Right hindlimb (tissue), 1 donor: ENCODE data around the gene FOXN3.
"Not testable (repeated sequence)": the region's sequence is repeated elsewhere in the genome, so short reads cannot be mapped to it uniquely, and the experiment has no call there.

Experiments used
- DNase-seq: peaks from one replicate; pipeline ENCODE4 v3.0.0-alpha.2; 2018

The FOXN3 gene

GRCh38 chr14:89158104-89158503 is 258.9 kb downstream of the FOXN3 start:
- DNase-seq: not testable (repeated sequence)

- no peak for DNase-seq
These were observed 261.5 kb downstream of the FOXN3 start for GRCh38 chr14:89155491-89155890.

GRCh38 chr14:89151693-89152092 is 265.3 kb downstream of the FOXN3 start:
- DNase-seq: not testable (repeated sequence)

- no peak for DNase-seq
These were observed 270.8 kb downstream of the FOXN3 start for GRCh38 chr14:89146274-89146673.

- DNase-seq: no peak
These were observed 272.4 kb downstream of the FOXN3 start for GRCh38 chr14:89144642-89145041.

GRCh38 chr14:89144066-89144465 is 273.0 kb downstream of the FOXN3 start:
- no peak for DNase-seq

GRCh38 chr14:89143595-89143994 is 273.4 kb downstream of the FOXN3 start:
- no peak for DNase-seq

GRCh38 chr14:89142366-89142765 is 274.7 kb downstream of the FOXN3 start:
- no peak for DNase-seq

- DNase-seq: no peak
These were observed 275.2 kb downstream of the FOXN3 start for GRCh38 chr14:89141862-89142261.

- DNase-seq: no peak
These were observed 276.7 kb downstream of the FOXN3 start for GRCh38 chr14:89140326-89140725.

GRCh38 chr14:89139404-89140247 is 277.4 kb downstream of the FOXN3 start:
- no peak for DNase-seq

- DNase-seq: no peak
These were observed 278.2 kb downstream of the FOXN3 start for GRCh38 chr14:89138846-89139245.

GRCh38 chr14:89137526-89138163 is 279.4 kb downstream of the FOXN3 start:
- DNase-seq: peak; percentile 47

- no peak for DNase-seq
These were observed 280.4 kb downstream of the FOXN3 start for GRCh38 chr14:89136587-89136986.

- DNase-seq: no peak
These were observed 282.4 kb downstream of the FOXN3 start for GRCh38 chr14:89134640-89135039.

GRCh38 chr14:89131004-89131750 is 285.9 kb downstream of the FOXN3 start:
- no peak for DNase-seq

GRCh38 chr14:89129570-89129969 is 287.5 kb downstream of the FOXN3 start:
- no peak for DNase-seq

GRCh38 chr14:89128311-89129026 is 288.6 kb downstream of the FOXN3 start:
- DNase-seq: no peak

- DNase-seq: no peak
These were observed 290.6 kb downstream of the FOXN3 start for GRCh38 chr14:89126461-89126860.

- DNase-seq: no peak
These were observed 291.8 kb downstream of the FOXN3 start for GRCh38 chr14:89125216-89125615.

- DNase-seq: no peak
These were observed 293.2 kb downstream of the FOXN3 start for GRCh38 chr14:89123851-89124250.

- DNase-seq: no peak
These were observed 293.8 kb downstream of the FOXN3 start for GRCh38 chr14:89123215-89123614.
